ENCODE data around the gene GRK5.

DNA sequence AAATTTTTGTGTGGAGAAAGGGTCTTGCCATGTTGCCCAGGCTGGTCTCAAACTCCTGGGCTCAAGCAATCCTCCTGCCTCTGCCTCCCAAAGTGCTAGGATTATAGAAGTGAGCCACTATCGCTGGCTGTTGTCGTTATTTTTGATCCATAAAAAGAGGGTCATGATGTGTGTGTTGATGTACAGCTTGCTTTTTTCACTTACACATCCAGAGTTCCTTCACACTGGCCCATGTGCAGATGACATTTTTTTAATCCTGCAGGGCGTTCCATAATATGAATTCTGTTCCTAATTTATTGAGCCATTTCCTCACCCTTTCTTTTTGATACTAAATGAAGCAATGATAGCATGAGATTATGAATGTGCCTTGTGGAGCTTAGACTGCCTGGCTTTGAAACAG, 40.8 kb downstream of the GRK5 start:
- TF ChIP-seq, protein P1, sequence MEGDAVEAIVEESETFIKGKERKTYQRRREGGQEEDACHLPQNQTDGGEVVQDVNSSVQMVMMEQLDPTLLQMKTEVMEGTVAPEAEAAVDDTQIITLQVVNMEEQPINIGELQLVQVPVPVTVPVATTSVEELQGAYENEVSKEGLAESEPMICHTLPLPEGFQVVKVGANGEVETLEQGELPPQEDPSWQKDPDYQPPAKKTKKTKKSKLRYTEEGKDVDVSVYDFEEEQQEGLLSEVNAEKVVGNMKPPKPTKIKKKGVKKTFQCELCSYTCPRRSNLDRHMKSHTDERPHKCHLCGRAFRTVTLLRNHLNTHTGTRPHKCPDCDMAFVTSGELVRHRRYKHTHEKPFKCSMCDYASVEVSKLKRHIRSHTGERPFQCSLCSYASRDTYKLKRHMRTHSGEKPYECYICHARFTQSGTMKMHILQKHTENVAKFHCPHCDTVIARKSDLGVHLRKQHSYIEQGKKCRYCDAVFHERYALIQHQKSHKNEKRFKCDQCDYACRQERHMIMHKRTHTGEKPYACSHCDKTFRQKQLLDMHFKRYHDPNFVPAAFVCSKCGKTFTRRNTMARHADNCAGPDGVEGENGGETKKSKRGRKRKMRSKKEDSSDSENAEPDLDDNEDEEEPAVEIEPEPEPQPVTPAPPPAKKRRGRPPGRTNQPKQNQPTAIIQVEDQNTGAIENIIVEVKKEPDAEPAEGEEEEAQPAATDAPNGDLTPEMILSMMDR (IDR thresholded peaks at IDR 0.05; ENCODE audit: low read length) = no peak
- TF ChIP-seq EZH2phosphoT487 (IDR thresholded peaks at IDR 0.05; ENCODE audit: low read length) (no peak), EZH2 (optimal IDR thresholded peaks at IDR 0.05; ENCODE audit: low read depth, low read length) (no peak)

Measured in MM.1S (cell line).